OCI-M1 (cell line): ENCODE measurements around the gene GSDME.
"Not testable (repeated sequence)": the region's sequence is repeated elsewhere in the genome, so short reads cannot be mapped to it uniquely, and the experiment has no call there.

ENCODE experiments used
- DNase-seq: peaks from one replicate; lab custom pipeline; 2025; lab: John Stamatoyannopoulos, UW

The GSDME gene

DNA sequence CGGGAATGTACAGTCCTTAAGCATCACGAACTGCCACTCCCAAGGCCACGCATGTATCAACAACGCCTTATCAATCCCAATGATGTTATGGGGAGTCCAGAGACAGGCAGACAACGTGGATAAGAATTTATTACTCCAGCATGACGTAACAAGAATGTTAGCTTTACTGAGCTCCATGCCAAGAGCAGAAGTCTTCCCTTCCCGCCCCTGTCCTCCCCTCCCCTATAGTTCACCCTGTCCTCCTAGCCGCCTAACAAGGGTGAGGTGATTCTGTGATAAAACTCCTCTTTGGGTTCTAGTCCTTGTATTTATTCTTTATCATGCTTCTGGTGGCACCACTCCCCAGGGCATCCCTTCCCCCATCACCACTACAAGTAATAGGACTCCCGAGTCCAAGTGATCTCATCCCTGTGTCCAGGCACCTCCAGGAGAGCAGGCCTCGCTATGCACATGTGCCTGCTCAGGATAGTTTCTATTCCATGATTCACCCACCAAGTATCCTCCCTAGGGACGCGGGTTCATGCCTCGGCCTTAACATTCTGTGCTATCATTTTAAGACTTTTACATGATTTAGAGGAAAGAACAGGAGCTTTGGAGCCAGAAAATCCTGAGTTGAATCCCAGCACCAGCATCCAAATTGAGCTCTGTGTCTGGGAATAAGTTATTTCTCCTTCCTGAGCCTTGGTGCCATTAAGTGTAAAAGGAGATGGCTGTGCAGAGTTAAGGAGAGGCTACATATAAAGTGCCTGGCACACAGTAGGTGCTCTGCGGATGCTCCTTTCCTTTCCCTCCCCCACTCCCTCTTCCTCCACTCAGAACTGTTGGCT, 15.4 kb downstream of the GSDME start:
- no peak for DNase-seq

DNA sequence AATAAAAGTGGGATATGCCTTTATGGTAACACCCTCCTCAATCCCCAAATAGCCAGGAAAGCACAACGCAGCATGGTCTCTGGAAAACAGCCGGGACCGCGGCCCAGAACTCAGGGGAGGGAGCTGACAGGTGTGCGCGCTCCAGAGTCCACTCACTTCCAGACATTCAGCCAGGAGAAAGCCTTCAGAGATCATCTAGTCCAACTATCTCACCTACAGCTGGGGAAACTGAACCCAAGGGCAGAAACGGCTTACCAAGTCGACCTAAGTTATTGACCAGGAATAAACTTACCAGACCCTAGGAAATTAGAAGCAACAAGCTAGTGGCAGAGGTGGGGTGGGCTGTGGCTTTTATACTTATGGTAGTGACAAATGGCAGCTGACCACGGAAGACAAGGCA, 16.4 kb downstream of the GSDME start:
- no peak for DNase-seq

DNA sequence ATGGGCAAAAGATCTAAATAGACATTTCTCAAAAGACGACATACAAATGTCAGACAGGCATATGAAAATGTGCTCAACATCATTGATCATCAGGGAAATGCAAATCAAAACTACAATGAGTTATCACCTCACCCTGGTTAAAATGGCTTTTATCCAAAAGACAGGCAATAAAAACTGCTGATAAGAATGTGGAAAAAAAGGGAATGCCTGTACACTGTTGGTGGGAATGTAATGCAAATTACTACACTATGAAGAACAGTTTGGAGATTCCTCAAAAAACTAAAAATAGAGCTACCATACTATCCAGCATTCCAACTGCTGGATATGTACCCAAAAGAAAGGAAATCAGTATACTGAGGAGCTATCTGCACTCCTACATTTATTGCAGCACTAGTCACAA, 18.0 kb downstream of the GSDME start:
- DNase-seq, result no peak

DNA sequence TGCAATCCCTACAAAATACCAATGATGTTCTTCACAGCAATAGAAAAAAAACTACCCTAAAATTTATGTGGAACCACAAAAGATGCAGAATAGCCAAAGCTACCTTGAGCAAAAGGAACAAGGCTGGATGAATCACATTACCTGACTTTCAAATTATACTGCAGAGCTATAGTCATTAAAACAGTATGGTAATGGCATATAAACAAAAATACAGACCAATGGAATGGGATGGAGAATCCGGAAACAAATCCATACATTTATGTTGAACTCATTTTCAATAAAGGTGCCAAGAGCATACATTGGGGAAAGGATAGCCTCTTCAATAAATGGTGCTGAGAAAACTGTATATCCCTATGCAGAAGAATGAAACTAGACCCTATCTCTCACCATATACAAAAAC, 18.7 kb downstream of the GSDME start:
- DNase-seq, result no peak

DNA sequence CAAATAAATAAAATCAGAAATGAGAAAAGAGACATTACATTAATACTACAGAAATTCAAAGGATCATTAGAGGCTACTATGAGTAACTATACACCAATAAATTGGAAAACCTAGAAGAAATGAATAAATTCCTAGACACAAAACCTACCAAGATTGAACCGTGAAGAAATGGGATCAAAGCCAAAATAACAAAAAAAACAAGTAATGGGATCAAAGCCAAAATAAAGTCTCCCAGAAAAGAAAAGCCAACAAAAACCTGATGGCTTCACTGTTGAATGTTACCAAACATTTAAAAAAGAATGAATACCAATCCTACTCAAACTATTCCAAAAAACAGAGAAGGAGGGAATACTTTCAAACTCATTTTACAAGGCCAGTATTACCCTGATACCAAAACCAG, 20.0 kb downstream of the GSDME start:
- DNase-seq, result no peak

DNA sequence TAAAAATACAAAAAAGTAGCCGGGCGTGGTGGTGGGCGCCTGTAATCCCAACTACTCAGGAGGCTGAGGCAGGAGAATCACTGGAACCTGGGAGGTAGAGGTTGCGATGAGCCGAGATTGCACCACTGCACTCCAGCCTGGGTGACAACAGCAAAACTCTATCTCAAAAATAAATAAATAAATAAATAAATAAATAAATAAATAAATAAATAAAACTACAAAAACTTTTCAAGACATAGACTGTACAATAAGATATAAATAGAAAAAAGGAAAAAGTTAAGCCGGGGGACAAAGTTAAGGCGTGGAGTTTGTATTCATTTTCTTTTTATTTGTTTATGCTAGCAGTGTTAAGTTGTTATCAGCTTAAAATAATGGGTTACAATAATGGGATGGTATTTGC, 21.7 kb downstream of the GSDME start:
- not testable (repeated sequence) for DNase-seq

DNA sequence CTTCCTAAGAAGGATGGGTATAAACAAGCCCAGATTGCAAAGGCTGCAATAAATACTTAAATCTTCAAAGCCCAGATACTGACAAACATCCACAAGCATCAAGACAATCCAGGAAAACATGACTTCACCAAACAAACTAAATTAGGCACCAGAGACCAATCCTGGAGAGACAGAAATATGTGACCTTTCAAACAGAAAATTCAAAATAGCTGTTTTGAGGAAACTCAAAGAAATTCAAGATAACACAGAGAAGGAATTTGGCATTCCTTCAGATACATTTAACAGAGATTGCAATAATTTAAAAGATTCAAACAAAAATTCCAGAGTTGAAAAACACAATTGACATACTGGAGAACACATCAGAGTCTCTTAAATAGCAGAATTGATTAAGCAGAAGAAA, 23.0 kb downstream of the GSDME start:
- DNase-seq, result no peak

DNA sequence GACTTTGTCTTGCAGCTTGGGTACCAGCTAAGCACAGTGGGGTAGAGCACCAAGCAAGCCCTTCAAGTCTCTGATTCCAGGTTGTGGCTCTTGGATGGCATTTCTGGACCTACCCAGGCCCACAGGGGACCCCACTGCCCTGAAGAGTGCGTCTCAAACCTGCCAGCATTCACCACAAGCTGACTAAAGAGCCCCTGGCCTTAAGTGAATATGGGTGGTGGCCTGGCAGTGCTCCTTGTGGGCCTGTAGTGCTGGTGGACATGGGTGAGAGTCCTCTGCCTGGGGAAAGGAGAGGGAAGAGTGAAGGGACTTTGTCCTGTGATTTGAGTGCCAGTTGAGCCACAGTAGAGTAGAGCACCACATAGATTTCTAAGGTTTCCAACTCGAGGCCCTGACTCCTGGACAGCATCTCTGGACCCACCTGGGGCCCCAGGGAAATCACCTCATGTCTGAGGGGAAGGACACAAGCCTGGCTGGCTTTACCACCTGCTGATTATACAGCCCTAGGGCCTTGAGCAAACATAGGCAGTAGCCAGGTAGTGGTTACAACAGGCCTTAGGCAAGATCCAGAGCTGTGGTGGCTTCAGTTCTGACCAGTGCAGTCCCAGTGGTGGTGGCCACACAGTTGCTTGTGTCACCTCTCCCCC, 23.7 kb downstream of the GSDME start:
- no peak for DNase-seq

DNA sequence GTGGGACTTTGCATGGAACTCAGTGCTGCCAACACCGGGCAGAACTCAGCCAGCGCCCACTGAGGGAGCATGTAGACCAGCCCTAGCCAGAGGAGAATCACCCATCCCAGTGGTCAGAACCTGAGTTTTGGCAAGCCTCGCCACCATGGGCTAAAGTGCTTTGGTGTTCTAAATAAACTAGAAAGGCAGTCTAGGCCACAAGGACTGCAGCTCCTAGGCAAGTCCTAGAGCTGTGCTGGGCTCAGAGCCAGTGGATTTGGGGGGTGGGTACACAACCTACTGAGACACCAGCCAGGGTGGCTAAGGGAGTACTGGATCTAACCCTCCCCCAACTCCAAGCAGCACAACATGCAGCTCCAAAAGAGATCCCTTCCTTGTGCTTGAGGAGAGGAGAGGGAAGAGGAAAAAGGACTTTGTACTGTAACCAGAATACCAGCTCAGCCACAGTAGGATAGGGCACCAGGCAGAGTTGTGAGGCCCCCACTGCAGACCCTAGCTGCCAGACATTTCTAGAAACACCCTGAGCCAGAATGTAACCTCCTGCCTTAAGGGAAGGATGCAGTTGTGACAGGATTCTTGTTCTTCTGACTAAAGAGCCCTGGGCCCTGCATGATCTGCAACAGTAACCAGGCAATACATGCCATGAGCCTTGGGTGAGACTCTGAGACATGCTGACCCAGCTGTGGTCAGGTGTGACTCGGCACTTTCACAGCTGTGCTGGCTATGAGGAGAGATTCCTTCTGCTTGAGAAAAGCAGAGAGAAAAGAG, 24.4 kb downstream of the GSDME start:
- DNase-seq, result peak; percentile 55

DNA sequence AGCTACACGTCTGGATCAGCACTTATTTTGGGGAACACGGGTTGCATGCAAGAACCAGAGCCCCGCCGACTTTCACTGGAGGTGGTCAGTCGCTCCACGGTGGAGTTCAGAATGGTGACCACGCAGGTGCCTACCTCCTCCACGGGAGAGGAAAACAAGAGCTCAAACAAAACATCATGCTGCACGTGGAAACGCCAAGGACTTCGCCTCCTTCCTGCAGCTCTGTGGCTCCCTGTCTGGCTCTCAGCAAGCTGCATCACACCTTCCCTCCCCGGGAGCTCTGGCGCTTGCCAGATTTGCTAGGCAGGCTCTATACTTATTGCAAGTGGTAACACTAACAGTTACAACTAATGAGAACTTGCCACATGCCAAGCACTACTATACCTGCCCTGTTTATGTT, 26.0 kb downstream of the GSDME start:
- DNase-seq, result no peak

DNA sequence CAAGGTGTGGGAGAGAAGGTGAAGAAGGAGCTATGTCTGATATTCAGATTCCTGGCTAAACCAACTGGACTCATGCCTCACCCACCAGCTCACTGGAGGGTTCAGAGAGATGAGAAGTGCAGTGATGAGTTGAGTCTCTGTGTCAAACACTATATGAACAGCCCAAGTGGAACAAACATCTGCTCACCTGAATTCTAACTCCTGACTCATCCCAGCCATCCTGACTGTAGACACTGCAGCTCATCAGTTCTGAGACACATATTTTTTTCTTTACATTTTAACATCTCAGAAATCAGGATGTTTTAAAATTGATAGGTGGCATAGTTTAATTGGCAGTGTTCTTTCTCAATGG, 27.3 kb downstream of the GSDME start:
- no peak for DNase-seq

DNA sequence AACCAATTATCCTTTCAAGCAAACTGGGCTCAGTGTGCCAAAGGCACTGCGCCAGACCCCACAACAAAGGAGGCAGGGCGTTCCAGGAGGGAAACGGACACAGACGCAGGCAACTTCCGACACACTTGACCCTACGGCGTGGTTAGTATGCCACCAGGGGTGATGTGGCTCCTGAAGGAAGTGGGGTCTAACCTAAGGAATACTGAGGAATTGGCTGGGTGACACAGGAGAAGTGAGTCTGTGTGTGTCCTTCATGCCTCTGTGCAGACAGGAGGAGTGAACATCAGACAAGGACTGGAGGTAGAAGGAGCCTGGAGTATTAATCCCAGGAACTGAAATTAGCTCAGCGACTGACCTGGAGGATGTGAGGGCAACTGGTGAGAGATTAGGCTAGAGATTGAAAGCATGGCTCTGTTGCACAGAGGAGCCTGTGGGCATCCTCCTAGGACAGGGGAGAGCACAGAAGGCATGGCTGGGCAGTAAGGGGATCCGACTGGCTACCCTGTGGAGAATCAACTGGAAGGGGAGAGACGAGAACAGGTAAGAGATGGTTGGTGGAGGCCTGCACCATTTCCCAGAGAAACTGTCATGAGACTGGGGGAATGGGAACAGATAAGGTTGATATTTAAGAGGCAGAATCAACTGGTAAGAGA, 27.8 kb downstream of the GSDME start:
- DNase-seq, result no peak

DNA sequence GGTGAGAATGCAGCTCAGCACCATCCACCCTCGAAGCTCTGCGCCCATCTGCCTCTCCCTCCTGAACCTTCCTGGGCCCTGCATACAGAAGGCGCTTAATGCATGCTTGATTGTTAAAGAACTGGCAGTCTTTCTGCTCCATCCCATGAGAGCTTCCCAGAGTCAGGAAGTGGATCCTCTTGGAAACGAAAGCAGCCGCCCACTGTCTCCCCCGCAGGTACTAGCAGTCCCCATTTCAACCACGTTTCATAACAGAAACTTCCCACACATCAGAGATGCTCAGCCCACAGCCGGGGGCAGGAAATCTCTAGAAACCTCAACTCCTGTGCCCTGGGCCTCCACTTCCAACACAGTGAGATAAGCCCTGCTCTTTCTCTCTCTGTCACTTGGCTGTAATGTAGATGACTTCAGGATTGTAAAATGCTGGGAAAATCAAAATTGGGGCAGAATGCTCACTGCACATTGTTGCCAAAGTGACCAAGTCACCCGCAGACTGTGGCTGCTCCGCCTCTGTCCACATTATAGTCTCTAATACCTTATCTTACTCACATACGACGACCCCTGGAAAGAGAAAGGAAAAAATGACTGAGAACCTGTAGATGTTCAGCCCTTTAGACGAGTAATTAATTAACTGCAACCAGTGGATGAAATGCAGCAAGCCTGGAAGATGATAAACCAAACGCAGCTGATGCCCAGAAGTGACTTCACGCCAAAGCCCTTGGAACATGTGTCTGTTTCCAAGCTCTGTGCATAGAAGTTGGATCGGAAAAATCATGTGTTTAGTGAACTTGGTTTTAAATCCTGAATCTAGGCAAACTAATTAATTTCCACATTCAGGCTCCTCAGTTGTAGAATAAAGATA, 28.5 kb downstream of the GSDME start:
- peak; percentile 19 for DNase-seq

DNA sequence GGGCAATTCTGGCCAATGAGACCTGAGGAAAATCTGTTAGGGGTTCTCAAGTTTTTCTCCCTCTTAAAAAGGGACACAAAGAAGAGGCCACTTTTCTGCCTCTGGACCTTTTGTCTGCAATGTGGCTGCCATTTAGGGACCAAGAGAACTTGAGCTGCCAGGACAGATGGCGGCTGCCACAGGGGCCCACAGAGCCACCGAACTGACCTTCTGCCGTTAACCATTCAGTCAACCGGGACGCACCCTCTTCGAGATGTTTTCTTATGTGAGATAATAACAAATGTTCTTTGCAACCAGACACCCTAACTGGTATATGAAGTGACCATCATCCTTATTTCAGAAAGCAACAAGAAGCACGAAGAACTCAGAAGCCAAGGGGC, 29.2 kb downstream of the GSDME start:
- DNase-seq, result no peak

DNA sequence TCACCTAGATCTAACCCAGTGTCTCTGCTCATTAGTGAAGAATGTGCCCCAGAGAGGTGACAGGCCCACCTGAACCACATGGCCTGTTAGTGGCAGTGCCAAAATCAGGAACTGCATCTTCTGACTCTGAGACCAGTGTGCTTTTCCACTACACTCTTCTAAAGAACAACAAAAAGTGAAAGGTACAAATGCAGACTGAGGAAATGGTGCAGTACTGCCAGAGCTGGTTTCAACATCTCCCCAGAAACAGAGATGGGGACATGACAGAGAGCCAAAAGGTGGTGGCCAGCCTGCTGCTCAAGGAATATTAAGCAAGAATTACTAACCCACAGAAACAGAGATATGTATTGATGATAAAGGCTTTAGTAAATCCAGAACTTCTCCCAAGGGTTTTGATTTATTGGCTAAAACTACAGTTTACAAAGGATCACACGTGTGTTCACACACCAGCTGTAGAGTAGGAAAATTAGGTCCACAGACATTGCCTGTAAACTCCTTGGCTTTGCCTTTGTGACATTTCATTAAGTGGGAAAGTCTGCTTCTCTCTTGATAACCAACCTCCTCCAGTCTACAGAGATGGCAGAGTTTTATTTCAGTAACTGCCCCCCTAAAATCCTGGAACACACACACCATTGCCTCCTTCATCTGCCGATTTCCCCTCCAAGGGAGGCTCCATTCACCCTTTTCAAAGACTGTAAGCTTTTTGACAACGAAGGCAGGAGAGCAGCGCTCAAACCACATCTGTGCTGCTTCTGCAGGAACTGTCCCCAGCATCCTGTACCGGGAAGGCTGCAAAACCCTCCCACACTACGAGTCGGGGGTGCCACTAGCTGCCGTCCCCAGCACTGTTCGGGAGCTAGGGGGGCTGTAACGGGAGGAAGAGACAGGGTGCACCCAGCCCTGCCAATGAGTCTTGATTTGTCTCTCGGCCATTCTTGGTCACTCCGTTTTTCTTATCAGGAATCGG, 29.8 kb downstream of the GSDME start:
- DNase-seq, result peak; percentile 6

DNA sequence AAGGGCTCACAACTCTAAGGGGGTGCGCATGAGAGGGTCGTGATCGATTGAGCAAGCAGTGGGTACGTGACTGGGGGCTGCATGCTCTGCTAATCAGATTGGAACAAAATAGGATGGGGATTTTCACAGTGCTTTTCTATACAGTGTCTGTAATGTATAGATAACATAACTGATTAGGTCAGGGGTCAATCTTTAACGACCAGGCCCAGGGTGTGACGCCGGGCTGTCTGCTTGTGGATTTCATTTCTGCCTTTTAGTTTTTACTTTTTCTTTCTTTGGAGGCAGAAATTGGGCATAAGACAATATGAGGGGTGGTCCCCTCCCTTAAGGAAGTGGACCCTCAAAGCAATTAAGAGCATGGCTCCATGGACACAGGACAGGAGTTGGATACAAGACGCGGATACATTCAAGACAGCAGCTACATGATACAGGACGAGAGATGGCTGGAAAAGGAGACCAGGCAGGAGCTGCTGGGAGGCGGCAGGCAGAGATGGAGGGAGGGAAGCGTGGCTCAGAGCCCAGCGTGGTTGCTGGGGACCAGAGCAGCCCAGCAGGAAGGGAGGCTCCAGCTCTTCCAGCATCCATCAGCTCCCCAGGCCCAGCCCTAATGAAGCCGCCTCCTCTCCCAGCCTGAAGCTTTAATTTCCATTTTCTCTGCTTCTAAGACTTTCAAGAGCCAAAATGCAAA, 31.6 kb downstream of the GSDME start:
- peak; percentile 3 for DNase-seq

DNA sequence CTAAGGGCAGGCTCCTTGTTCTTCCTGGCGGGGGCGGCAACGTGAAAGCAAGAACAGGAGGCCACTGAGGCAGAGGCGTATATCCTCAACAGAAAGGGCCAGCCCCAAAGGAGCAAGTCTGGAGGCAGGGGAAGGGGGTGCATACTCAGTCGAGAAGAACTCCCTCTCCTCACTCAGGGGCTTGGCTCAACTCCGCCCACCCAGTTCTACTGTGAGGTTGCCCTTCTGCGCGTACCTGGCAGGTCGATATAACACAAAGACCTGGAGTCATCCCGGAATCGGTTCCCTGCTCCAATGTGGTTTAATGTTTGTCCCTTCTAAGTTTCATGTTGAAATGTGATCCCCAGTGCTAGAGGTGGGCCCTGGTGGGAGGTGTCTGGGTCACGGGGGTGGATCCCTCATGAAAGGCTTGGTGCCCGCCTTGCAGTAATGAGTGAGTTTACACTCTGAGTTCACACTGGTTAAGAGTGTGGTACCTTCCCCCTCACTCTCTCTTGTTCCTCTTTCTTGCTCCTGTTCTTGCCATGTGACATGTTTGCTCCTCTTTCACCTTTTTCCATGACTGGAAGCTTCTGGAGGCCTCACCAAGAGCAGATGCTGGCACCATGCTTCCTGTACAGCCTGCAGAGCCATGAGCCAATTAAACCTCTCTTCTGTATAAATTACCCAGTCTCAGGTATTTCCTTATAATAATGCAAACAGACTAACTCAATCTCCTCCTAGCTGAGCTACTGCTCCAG, 32.6 kb downstream of the GSDME start:
- peak; percentile 30 for DNase-seq

DNA sequence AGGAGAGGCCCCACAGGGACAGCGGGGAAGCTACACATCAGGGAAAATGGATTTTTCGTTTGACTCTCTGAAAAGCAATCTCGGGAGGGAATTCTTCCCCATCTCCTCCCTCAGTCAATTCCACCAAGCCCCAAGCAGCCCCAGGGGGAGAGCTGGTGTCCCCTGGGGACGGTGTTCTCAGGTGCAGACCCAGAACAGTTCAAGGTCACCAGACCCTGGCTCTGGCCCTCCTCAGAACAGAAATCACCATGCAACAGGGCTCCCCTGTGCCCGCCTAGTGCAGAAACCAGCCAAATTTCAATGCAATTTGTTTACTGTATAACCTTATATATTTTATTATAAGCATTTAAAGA, 34.1 kb downstream of the GSDME start:
- no peak for DNase-seq
